HS-5 (cell line): ENCODE measurements around the gene CCPG1.
"Not testable (repeated sequence)": the region's sequence is repeated elsewhere in the genome, so short reads cannot be mapped to it uniquely, and the experiment has no call there.

Source experiments
- DNase-seq: peaks from one replicate; pipeline ENCODE4 v3.0.0-alpha.2; 2012; ENCODE audit warnings: low read depth

The CCPG1 gene

DNA sequence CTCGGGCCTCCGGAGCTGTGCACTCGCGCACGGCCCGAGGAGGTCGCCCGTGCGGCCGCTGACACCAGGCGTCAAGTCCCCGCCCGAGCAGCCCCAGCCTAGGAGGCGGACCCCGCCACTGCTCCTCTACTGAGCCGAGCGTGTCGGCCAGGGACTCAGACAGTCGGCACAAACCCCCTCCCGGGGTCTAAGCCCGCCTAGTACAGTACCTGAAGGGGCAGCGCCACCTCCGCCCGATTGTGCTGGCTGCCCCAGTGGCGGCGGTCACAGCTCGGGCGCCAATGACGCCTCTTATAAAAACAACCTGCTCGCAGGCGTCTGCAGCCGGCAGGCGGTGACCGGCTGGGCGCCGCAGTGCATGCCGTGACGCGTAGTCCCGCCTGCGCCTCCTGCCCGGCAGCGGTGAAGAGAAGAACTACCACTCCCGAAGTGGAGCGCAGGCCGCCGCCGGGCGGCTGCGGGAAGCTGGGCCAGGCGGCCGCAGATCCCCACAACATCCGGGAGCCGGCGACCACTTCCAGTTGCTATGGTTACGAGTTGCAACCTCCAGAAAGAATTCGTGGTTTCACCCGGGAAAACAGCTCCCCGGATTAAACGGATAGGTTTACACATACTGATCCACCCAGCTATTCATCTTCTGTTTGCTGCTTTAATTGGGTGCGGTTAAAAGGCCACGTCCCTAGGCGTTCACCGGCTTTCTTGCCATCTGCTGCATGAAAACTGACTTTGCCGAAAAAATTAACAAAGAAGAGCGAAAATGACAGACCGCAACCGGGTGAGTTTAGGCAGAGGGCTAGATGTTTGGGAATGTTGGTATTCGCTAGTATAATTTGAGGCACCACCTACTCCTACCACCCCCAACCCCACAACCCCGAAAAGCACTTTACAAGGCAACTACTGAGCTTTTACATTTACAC, at the start of gene CCPG1, which contains the start of gene PIERCE2:
Gene CCPG1 (minus strand): TSS at position 348 of the 917 bp plus-strand sequence. CDS start 18,935 bp downstream, outside the sequence.
Gene PIERCE2 (plus strand): TSS at position 484 of the 917 bp plus-strand sequence. CDS start 274 bp downstream, at position 758.
- DNase-seq = peak; percentile 80

GRCh38 chr15:55457401-55458022, 49.4 kb upstream of the CCPG1 start:
- no peak for DNase-seq

DNA sequence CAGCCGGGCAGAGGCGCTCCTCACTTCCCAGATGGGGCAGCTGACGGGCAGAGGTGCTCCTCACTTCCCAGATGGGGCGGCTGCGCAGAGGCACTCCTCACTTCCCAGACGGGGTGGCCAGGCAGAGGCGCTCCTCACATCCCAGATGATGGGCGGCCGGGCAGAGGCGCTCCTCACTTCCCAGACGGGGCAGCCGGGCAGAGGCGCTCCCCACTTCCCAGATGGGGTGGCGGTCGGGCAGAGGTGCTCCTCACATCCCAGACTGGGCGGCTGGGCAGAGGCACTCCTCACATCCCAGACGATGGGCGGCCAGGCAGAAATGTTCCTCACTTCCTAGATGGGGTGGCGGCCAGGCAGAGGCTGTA, 38.9 kb upstream of the CCPG1 start:
- DNase-seq = not testable (repeated sequence)

GRCh38 chr15:55446379-55447029, 38.3 kb upstream of the CCPG1 start:
- not testable (repeated sequence) for DNase-seq

DNA sequence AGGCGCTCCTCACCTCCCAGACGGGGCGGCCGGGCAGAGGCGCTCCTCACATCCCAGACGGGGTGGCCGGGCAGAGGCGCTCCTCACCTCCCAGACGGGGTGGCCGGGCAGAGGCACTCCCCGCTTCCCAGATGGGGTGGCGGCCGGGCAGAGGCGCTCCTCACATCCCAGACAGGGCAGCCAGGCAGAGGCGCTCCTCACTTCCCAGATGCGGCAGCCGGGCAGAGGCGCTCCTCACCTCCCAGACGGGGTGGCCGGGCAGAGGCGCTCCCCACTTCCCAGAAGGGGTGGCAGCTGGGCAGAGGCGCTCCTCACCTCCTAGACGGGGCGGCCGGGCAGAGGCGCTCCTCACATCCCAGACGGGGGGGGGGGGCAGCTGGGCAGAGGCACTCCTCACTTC, 37.8 kb upstream of the CCPG1 start:
- not testable (repeated sequence) for DNase-seq

DNA sequence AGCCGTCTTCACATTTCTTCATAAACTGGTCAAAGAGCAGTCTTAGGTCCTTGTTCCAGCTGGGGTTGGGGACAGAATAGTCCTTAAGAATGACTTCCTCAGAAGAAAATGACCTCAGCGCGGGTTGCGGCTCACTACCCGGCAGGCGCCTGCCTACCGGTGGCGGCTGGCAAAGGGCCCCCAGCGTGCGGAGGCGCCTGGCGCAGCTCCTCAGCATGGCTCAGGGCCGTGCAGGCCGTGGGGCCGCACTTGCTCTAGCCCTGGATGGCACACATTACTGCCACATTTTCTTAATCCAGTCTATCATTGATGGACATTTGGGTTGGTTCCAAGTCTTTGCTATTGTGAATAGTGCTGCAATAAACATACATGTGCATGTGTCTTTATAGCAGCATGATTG, 35.0 kb upstream of the CCPG1 start:
- not testable (repeated sequence) for DNase-seq

GRCh38 chr15:55434989-55435825, 27.0 kb upstream of the CCPG1 start:
- DNase-seq = peak; percentile 39

DNA sequence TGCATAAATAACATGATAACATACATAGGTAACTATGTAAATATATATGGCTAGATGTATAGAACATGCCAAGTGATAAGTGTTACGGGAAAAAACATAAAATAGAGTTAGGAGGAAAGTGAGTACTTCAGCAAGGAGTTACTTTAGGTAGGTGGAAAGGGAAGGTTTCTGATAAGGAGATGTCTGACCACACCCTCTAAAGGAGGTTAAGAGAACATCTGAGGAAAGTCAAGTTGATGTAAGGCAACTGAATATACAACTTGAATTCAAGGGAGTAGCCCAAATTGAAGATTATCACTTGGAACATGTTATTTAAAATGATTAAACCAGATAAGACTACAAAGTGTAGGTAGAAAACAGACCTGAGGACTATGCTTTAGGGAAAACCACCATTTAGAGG, 13.9 kb upstream of the CCPG1 start:
- no peak for DNase-seq

- no peak for DNase-seq
Observed at GRCh38 chr15:55420171-55420866, 12.2 kb upstream of the CCPG1 start.

DNA sequence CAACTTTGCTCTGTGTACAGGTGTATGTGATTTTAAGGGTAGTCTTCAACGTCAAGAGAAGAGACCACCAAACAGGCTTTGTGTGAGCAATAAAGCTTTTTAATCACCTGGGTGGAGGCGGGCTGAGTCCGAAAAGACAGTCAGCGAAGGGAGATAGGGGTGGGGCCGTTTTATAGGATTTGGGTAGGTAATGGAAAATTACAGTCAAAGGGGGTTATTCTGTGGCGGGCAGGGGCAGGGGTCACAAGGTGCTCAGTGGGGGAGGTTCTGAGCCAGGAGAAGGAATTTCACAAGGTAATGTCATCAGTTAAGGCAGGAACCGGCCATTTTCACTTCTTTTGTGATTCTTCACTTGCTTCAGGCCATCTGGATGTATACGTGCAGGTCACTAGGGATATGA, 9.5 kb upstream of the CCPG1 start:
- DNase-seq = not testable (repeated sequence)

DNA sequence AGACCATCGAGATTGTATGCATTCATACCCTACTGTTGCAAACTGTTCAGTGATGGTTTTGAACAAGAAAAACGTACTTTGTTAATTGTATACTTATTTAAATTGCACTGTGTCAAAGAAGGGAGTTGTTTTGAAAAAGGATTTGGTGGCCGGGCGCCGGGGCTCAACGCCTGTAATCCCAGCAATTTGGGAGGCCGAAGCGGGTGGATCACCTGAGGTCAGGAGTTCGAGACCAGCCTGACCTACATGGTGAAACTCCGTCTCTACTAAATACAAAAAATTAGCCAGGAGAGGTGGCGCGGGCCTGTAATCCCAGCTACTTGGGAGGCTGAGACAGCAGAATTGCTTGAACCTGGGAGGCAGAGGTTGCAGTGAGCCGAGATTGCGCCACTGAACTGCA, 817 bp upstream of the CCPG1 start:
- DNase-seq = not testable (repeated sequence)

GRCh38 chr15:55407498-55408011, 604 bp downstream of the CCPG1 start:
- peak; percentile 35 for DNase-seq

GRCh38 chr15:55403531-55403930, 4.6 kb downstream of the CCPG1 start:
- DNase-seq = no peak

DNA sequence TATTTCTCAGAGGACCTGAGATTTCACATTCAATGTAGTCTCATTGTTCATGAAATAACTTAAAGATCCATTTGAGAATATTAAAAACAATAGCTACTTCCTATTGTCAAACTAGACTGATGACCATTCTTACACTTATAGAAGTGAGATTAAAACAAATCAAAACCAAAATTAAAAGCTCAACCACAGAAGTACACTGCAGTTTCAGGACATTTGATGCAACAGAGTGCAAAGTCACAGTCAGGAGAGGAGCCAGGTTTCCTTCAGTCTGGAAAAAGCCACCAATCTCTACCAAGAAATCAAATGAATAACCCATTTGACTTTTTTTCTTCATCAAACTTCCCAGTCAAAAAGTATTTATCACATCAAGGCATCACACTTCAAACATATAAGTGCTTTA, 5.5 kb downstream of the CCPG1 start:
- no peak for DNase-seq

GRCh38 chr15:55401786-55402246, 6.3 kb downstream of the CCPG1 start:
- no peak for DNase-seq

DNA sequence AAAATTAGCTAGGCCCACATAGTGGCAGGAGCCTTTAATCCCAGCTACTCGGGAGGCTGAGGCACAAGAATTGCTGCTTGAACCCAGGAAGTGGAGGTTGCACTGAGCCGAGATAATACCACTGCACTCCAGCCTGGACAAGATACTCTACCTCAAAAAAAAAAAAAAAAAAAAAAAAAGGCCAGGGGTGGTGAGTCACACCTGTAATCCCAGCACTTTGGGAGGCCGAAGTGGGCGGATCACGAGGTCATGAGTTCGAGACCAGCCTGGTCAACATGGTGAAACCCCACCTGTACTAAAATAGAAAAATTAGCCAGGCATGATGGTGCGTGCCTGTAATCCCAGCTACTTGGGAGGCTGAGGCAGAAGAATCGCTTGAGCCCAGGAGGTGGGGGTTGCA, 8.1 kb downstream of the CCPG1 start:
- not testable (repeated sequence) for DNase-seq

GRCh38 chr15:55398243-55398642, 9.9 kb downstream of the CCPG1 start:
- no peak for DNase-seq

- no peak for DNase-seq
Observed at GRCh38 chr15:55394694-55395093, 13.5 kb downstream of the CCPG1 start.

GRCh38 chr15:55389264-55389607, 18.9 kb downstream of the CCPG1 start:
- DNase-seq = peak; percentile 43

DNA sequence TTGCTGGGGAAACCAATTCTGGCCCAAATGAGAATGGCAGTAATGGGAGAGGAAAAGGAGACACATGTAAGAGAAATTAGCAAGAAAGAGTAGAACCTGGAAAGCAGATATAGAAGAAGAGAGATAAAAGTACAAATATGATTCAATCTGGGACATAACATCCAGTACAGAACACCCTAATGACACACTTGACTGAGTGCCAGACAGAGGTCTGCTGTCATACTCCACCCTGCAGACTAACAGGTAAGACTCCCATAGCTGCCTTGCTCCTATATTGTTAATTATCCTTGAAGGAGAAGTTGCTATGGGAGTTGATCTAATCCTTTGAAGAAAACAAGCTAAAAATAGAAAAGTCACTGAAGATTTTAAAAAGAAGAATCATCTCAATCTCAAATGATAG, 21.1 kb downstream of the CCPG1 start:
- DNase-seq = no peak

GRCh38 chr15:55383687-55384086, 24.5 kb downstream of the CCPG1 start:
- DNase-seq = no peak
